Fibroblast of gingiva (primary cell): ENCODE data around the gene SFXN5.
"Not testable (repeated sequence)": the region's sequence is repeated elsewhere in the genome, so short reads cannot be mapped to it uniquely, and the experiment has no call there.

Experiments
- DNase-seq: peaks from one replicate; pipeline ENCODE4 v3.0.0-alpha.2; 2011; ENCODE audit warnings: low read depth

The SFXN5 gene

GRCh38 chr2:72921853-72922252 is 149.7 kb downstream of the SFXN5 start:
- no peak for DNase-seq

GRCh38 chr2:72921088-72921851 is 150.2 kb downstream of the SFXN5 start:
- DNase-seq: no peak

GRCh38 chr2:72920318-72921087 is 151.0 kb downstream of the SFXN5 start:
- no peak for DNase-seq

DNA sequence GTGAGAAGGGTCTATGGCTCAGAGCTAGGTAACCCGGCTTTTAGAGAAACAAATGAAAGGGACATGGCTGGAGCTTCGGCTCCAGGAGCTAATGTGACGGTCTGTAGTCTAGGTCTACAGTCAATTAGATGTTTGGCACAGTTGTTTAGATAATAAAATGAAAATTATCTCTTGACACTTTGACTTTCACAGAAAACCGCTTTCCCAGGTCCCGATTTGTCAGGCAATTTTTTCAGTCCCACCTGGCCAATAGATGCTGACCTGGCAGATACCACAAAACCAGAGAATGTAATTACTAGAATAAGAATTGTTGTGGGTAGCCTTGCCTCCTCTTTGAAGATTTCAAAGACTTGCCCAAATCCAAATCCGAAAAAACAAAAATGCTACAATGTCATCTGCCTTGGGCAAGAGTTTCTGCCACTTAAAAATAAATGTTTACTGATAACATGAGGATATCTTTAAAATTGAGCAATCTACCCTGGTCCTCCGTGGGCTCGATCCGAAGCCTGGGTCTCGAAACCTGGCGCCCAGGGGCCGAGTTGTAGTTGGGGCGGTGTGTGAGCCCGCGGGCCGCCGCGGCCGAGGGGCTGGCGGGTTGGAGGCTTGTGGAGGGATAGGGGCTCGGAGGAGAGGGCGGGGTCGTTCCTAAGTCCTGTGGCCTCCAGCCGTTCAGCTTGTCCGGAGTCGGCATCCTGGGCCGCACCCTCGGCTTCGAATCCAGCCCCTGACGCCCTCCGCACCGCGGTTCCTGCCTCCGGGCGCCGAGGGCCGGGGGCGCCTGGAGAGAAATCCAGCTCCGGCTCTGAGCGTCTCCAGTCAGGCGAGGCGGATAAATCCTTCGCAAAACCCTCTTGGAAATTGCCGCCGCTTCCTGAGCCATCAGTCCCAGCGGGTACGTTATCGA is 151.8 kb downstream of the SFXN5 start:
- DNase-seq: no peak

GRCh38 chr2:72917877-72918553 is 153.5 kb downstream of the SFXN5 start:
- no peak for DNase-seq

- DNase-seq: no peak
Observed at GRCh38 chr2:72917138-72917876, 154.2 kb downstream of the SFXN5 start, which contains the start of gene EMX1. Gene EMX1, plus strand, starts transcription at chr2:72917519. Its CDS starts 334 bp downstream, at chr2:72917853.

DNA sequence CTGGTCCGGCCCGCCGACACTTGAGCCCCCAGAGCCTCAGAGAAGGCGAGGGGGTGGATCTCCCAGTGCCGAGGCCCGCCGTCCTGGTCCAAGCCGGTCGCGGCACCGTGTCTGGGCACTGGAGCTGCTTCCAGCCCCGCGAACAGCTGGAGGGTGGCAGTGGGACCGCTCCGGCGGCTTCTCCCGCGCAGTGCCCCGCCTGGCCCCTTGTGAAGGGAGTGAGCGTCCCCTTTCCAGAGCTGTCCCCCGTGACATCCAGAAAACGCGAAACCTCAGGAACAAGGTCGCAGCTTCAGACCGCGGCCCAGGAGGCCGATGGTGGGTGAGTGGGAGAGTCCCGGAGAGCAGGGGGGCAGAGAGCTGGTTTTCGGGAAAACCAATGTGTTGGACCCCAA is 154.8 kb downstream of the SFXN5 start:
- no peak for DNase-seq

DNA sequence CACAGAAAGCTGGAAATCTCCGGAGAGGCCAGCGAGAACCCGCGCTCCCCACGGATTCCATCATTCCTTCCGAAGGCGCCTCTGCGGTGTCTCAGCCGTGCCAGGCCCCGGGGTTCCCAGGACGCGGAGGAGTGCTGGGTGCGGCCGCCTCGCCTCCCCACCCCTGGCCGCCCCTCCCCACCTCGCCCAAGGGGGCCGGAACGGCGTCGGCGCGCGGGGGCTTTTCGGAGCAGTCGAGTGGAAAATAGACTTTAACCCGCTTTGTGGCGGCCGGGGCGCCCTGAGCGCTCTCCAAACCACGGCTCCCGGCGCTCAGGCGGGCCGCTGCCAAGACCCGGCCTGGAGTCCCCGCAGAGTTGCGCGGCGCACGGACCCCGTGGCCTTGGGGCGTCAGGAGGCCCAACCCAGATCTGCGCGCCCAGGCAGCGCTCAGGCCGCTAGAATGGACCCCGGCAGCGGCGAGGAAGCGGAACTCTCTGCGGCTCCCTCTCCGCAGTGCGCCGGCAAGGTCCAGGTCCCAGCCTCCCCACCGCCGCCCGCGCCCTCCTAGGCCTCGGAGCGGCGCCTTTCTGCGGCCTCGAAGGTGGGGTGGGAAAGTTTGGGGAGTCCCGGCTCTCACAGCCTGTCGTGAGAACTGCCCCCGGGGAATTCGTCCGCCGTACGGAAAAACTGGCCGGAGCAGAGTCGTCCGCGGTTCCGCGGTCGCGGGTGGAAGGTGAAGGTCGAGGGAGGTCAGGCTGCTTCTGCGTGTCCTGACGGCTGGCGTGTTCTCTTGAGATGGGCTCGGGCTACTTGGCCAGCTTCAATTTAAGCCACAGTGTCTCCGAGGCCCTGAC is 155.4 kb downstream of the SFXN5 start:
- DNase-seq: no peak

- DNase-seq: no peak
Observed at GRCh38 chr2:72915320-72915906, 156.1 kb downstream of the SFXN5 start.

GRCh38 chr2:72914589-72915319 is 156.8 kb downstream of the SFXN5 start:
- DNase-seq: no peak

DNA sequence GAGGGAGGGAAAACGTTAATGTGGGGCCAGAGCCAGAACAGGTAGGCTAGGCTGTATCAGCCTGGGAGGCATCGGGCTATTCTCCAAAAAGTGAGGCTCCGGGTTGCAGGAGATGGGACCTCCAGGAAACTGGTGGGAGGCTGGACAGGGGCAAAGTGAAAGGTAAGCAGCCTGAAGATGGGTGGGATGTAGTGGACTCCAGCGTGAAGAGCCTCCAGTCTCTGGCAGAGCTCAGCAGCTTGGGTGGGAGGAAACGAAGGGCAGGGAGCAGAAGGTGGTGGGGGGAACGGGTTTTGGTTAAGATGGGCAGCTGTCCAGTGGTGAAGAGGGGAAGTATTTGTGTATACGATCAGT is 157.3 kb downstream of the SFXN5 start:
- no peak for DNase-seq

GRCh38 chr2:72913486-72914205 is 157.9 kb downstream of the SFXN5 start:
- DNase-seq: no peak

DNA sequence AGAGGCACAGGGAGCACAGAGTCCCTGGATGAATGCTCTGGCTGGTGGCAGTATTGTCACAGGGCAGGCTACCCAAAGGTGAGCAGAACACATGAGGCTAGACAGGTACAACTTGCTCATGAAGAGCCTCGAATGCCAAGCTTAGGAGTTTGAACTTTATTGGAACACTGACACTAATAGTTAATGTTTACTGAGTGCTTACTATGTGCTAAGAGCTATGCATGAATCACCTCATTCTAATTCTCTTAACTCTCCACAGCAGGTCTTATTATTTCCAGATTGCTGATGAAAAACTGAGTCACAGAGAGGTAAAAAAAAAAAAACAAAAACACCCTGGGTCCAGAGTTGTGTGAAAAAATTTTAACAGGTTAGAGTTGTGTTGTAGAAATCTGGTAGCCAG is 160.3 kb downstream of the SFXN5 start:
- DNase-seq: no peak

GRCh38 chr2:72908741-72909140 is 162.8 kb downstream of the SFXN5 start:
- DNase-seq: no peak

DNA sequence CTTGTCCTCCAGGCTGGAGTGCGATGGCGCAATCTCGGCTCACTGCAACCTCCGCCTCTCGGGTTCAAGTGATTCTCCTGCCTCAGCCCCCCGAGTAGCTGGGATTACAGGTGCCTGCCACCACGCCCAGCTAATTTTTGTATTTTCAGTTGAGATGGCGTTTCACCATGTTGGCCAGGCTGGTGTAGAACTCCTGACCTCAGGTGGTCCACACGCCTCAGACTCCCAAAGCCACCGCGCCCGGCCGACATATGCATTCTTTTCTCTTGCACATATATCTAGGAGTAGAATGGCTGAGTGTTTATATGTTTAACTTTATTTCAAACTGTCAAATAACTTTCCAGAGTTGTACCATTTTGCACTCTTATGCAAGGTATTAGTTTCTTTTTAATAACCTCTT is 164.1 kb downstream of the SFXN5 start:
- not testable (repeated sequence) for DNase-seq

DNA sequence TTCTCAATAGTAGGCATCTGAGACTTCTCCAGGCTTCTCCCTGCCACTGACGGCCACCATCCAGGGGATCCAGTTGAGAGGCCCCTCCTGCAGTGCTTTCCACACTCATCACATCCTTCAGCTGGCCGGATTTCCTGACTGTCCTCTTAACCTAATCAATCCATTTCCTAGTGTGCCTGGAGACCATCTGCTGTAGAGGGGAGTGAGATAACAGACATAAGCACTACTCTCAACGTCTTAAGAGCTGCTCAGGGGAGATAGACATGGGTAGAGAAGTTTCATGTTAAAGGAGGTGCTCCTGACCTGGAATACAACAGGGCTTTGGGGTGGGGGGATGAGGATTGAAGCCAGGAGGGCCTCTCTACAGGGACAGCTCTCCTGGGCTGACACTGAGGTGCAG is 170.1 kb downstream of the SFXN5 start:
- DNase-seq: no peak

DNA sequence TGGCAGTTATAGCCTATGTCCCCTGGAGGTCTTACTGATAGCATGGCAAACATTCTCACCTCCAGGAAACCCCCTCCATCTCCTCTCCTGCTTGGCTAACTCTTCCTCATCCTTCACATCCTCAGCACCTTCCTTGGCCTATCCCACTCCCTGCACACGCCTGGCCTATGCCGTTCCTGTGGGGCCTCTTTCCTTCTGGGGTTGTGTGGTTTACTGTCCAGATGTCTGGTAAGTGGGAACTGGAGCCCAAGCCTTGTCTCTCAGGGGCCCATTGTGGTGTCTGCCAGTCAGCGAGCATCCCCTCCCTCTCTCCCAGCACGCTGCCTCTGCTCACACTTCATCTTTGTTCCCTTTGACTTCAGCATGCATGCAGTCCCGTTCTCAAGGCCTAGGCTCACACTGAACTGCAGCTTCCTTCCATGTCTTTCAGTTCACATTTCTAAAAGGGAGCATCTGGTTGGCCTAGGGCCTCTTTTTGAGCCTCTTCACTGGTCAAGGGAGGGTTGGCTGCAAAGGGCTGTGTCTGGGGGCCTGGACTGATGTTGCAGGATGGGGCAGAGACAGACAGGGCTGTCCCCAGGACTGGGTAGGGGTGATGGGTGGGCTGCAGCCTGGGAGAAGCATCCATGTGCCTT is 171.2 kb downstream of the SFXN5 start:
- no peak for DNase-seq

- DNase-seq: no peak
Observed at GRCh38 chr2:72898585-72898906, 173.0 kb downstream of the SFXN5 start.
